HCT116 (cell line): ENCODE data around the gene PHACTR1. TPM values are rescaled to one million over a fixed set of nuclear protein-coding genes. Genes with fewer than 3 reads are reported as not detected.

Source experiments
- ATAC-seq: fragments of 200-7000 bp; cut with Tn5 transposase; 2 replicates; pipeline ENCODE4 v1.9.1; 2020; ENCODE audit warnings: mild to moderate bottlenecking, moderate library complexity
- BruUV-seq: library from RNA; stranded (reverse); fragments of 400-500 nt; replicated peaks from 2 replicates; lab custom pipeline; 2021; lab: Mats Ljungman, UMichigan
- CTCF ChIA-PET: fragments of 300-600 bp; sonication (Branson Sonifier 250); formaldehyde crosslinking; loops from one replicate; lab custom pipeline; 2021; ENCODE audit warnings: antibody characterized with exemption; lab: Charles Lee
- POLR2A ChIA-PET: fragments of 300-600, 350-600 bp; sonication (Branson Sonifier 250); formaldehyde crosslinking; loops from one replicate; lab custom pipeline; 2021; ENCODE audit warnings: antibody characterized with exemption; lab: Charles Lee
- RAD21 ChIA-PET, 2 experiments: fragments of 300-600 bp; sonication (Branson Sonifier 250); formaldehyde crosslinking; loops; one replicate each; lab custom pipeline; 2023; ENCODE audit warnings: low total read pairs in 2 of 2; ENCODE audit not compliant: uncharacterized antibody in 2 of 2, unreplicated experiment in 2 of 2, low non-redundant PET in 1 of 2; lab: Charles Lee
- DNase-seq: peaks from one replicate; pipeline ENCODE4 v3.0.0-alpha.2; 2010; ENCODE audit warnings: low read depth, low spot score
- H2AFZ ChIP-seq: fragments of 200-600 bp; shearing (Covaris generic), sonication (generic); 2 replicates; pipeline ENCODE4 v1.6.1; 2017; ENCODE audit warnings: low read depth, mixed run types, mixed read lengths, antibody characterized with exemption, low read length; ENCODE audit not compliant: poor library complexity, severe bottlenecking
- H3K27ac ChIP-seq: 2 replicates; pipeline ENCODE4 v1.5.1; 2012; ENCODE audit warnings: low read depth, low read length
- H3K27me3 ChIP-seq: fragments of 200-600 bp; sonication (generic); 2 replicates; pipeline ENCODE4 v1.6.1; 2016; ENCODE audit warnings: mixed run types, low read length, mixed read lengths; ENCODE audit not compliant: insufficient read depth
- H3K36me3 ChIP-seq, 2 experiments: fragments of 200-500 bp in 1 of 2; fragments of 200-600 bp in 1 of 2; sonication (Bioruptor generic) in 1 of 2; sonication (generic) in 1 of 2; 2 replicates each; pipeline versions ENCODE4 v1.5.1 to v1.6.1; 2014 to 2016; ENCODE audit warnings: low read length in 2 of 2, inconsistent platforms in 1 of 2, mixed read lengths in 1 of 2, mixed run types in 1 of 2; ENCODE audit not compliant: insufficient read depth in 2 of 2, control insufficient read depth in 1 of 2
- H3K4me1 ChIP-seq, 2 experiments: fragments of 200-600 bp in 1 of 2; sonication (generic) in 1 of 2; 2 replicates each; pipeline versions ENCODE4 v1.5.1 to v1.6.1; 2012 to 2017; ENCODE audit warnings: low read length in 2 of 2, inconsistent platforms in 1 of 2, mild to moderate bottlenecking in 1 of 2, mixed read lengths in 1 of 2, mixed run types in 1 of 2, moderate library complexity in 1 of 2; ENCODE audit not compliant: insufficient read depth in 2 of 2, control insufficient read depth in 1 of 2
- H3K4me2 ChIP-seq: fragments of 200-600 bp; sonication (generic); 2 replicates; pipeline ENCODE4 v1.6.1; 2017; ENCODE audit warnings: mixed run types, low read length, mixed read lengths
- H3K4me3 ChIP-seq, 2 experiments: fragments of 200-600 bp in 1 of 2; sonication (generic) in 1 of 2; replicated peaks in 1 of 2; 2 replicates each; pipeline ENCODE4 v1.5.1; 2011 to 2016; ENCODE audit warnings: low read length in 2 of 2, control low read depth in 1 of 2, low read depth in 1 of 2, mild to moderate bottlenecking in 1 of 2, mixed read lengths in 1 of 2, mixed run types in 1 of 2
- H3K79me2 ChIP-seq: fragments of 200-600 bp; sonication (generic); 2 replicates; pipeline ENCODE4 v1.6.1; 2017; ENCODE audit warnings: mild to moderate bottlenecking, mixed run types, low read length, moderate library complexity, mixed read lengths; ENCODE audit not compliant: insufficient read depth
- H3K9ac ChIP-seq: fragments of 200-600 bp; sonication (generic); 2 replicates; pipeline ENCODE4 v1.6.1; 2016; ENCODE audit warnings: low read length, mixed read lengths
- H3K9me2 ChIP-seq: fragments of 200-600 bp; sonication (generic), shearing (Covaris generic); 2 replicates; pipeline ENCODE4 v1.6.1; 2017; ENCODE audit warnings: mixed run types, mild to moderate bottlenecking, moderate library complexity; ENCODE audit not compliant: insufficient read depth
- H3K9me3 ChIP-seq, 2 experiments: fragments of 200-500 bp in 1 of 2; fragments of 200-600 bp in 1 of 2; sonication (Bioruptor generic) in 1 of 2; sonication (generic) in 1 of 2; 2 replicates each; pipeline ENCODE4 v1.6.1; 2014 to 2017; ENCODE audit warnings: low read length in 2 of 2, mixed read lengths in 2 of 2, inconsistent platforms in 1 of 2, low read depth in 1 of 2, mild to moderate bottlenecking in 1 of 2, mixed run types in 1 of 2, moderate library complexity in 1 of 2; ENCODE audit not compliant: control insufficient read depth in 1 of 2, insufficient read depth in 1 of 2
- H4K20me1 ChIP-seq: fragments of 200-600 bp; sonication (generic), shearing (Covaris generic); 2 replicates; pipeline ENCODE4 v1.6.1; 2017; ENCODE audit warnings: mixed run types, mild to moderate bottlenecking, moderate library complexity; ENCODE audit not compliant: insufficient read depth
- CBX3 ChIP-seq: IDR thresholded peaks from 2 replicates; pipeline ENCODE4 v1.6.1; 2012; ENCODE audit warnings: low read depth
- CEBPB ChIP-seq: IDR thresholded peaks from 2 replicates; pipeline ENCODE4 v1.6.1; 2012; ENCODE audit warnings: low read depth
- ELF1 ChIP-seq: IDR thresholded peaks from 2 replicates; pipeline ENCODE4 v1.6.1; 2012; ENCODE audit warnings: low read depth, borderline replicate concordance
- FOSL1 ChIP-seq: IDR thresholded peaks from 2 replicates; pipeline ENCODE4 v1.6.1; 2012; ENCODE audit warnings: low read depth
- POLR2A ChIP-seq: IDR thresholded peaks from 2 replicates; pipeline ENCODE4 v1.7.0; 2011; ENCODE audit warnings: borderline replicate concordance; ENCODE audit not compliant: insufficient read depth, insufficient read length; ENCODE audit errors: extremely low read depth
- REST ChIP-seq: IDR thresholded peaks from 2 replicates; pipeline ENCODE4 v1.6.1; 2012; ENCODE audit warnings: low read depth
- SIN3A ChIP-seq: IDR thresholded peaks from 2 replicates; pipeline ENCODE4 v1.6.1; 2012; ENCODE audit warnings: low read depth
- SP1 ChIP-seq: IDR thresholded peaks from 2 replicates; pipeline ENCODE4 v1.6.1; 2012; ENCODE audit warnings: low read depth
- YY1 ChIP-seq: IDR thresholded peaks from 2 replicates; pipeline ENCODE4 v1.6.1; 2011; ENCODE audit warnings: low read length, low read depth, moderate library complexity, mild to moderate bottlenecking; ENCODE audit not compliant: insufficient replicate concordance; ENCODE audit errors: extremely low read depth
- intact Hi-C: fragments of 100-400 bp; cut with micrococcal nuclease; formaldehyde crosslinking; loops from 2 replicates; pipeline ENCODE4 v1.10.0; 2022
- total RNA-seq: library from RNA; stranded (reverse); gene quantifications from one replicate; pipeline ENCODE4 v1.2.1, GENCODE V29; 2021; ENCODE audit not compliant: unreplicated experiment

The PHACTR1 gene
- total RNA-seq, 1 experiment from 2014 or later = 0.17 TPM

GRCh38 chr6:12760226-12760625 lies 43.7 kb downstream of the PHACTR1 start:
- DNase-seq (no peak), ATAC-seq (no peak)
- no TSS peak for BruUV-seq
- Histone ChIP-seq H4K20me1 (no peaks in the 10 kb centered on the region; the same call in 1 of the 2 replicates), H3K9me3 (no peaks in the 10 kb centered on the region), H3K9me2 (no peaks in the 10 kb centered on the region), H3K9ac (no peak overlapping the region), H3K27ac (no peak overlapping the region), H3K4me1 (no peaks in the 10 kb centered on the region), H3K79me2 (no peaks in the 10 kb centered on the region), H2AFZ (no peak overlapping the region), H3K36me3 (no peaks in the 10 kb centered on the region), H3K4me2 (no peak overlapping the region), H3K4me3 (no peak overlapping the region), H3K27me3 (peaks cover 30% of the 10 kb centered on the region)
- POLR2A ChIA-PET = no interaction called here
- RAD21 ChIA-PET = no interaction called here
- CTCF ChIA-PET = no interaction called here
- TF ChIP-seq SIN3A (no peak), ELF1 (no peak)
- intact Hi-C loops = no loop called here

- H3K36me3 ChIP-seq = no peaks in the 10 kb centered on the region
- POLR2A ChIA-PET = no interaction called here
- H3K27ac ChIP-seq = no peak overlapping the region
- CTCF ChIA-PET = no interaction called here
- H3K79me2 ChIP-seq = no peaks in the 10 kb centered on the region
- H3K4me1 ChIP-seq = no peaks in the 10 kb centered on the region
- BruUV-seq = no TSS peak
- intact Hi-C loops = no loop called here
- no peak overlapping the region for H3K4me3 ChIP-seq
- no peak overlapping the region for H2AFZ ChIP-seq
- ATAC-seq = no peak
- RAD21 ChIA-PET = no interaction called here
- no peaks in the 10 kb centered on the region for H3K9me2 ChIP-seq
- H3K4me2 ChIP-seq = no peak overlapping the region
- no peak for TF ChIP-seq CEBPB
- no peak for TF ChIP-seq YY1
- no peak for TF ChIP-seq POLR2A
- no peak for TF ChIP-seq ELF1
- no peak for TF ChIP-seq REST
- no peak for TF ChIP-seq CBX3
- TF ChIP-seq FOSL1 = no peak
- TF ChIP-seq SP1 = no peak
- H3K9ac ChIP-seq = no peak overlapping the region
- peaks cover 27% of the 10 kb centered on the region for H3K27me3 ChIP-seq
- no peaks in the 10 kb centered on the region for H4K20me1 ChIP-seq
- H3K9me3 ChIP-seq = no peaks in the 10 kb centered on the region
- DNase-seq = no peak
Observed at GRCh38 chr6:12760911-12761310, 44.3 kb downstream of the PHACTR1 start.
